Activated CD4-positive, alpha-beta T cell treated with anti-CD3 and anti-CD28 coated beads, Interleukin-2, amount 50 U/mL, for 24 hours (primary cell): ENCODE data around the gene SCO2.
"Not testable (repeated sequence)": the region's sequence is repeated elsewhere in the genome, so short reads cannot be mapped to it uniquely, and the experiment has no call there.

ENCODE experiments used
- DNase-seq, 2 donors: peaks; one replicate each; pipeline ENCODE4 v3.0.0-alpha.2; 2020; ENCODE audit warnings: low read depth in 1 of 2, low spot score in 1 of 2

Gene SCO2

GRCh38 chr22:50522208-50522805 lies 3.1 kb downstream of the SCO2 start:
- no peak for DNase-seq

GRCh38 chr22:50521710-50522109 lies 3.7 kb downstream of the SCO2 start:
- no peak for DNase-seq

GRCh38 chr22:50520826-50521453 lies 4.5 kb downstream of the SCO2 start:
- no peak for DNase-seq

GRCh38 chr22:50520184-50520583 lies 5.2 kb downstream of the SCO2 start:
- DNase-seq = not testable (repeated sequence)

GRCh38 chr22:50519151-50519550 lies 6.2 kb downstream of the SCO2 start:
- no peak for DNase-seq

DNA sequence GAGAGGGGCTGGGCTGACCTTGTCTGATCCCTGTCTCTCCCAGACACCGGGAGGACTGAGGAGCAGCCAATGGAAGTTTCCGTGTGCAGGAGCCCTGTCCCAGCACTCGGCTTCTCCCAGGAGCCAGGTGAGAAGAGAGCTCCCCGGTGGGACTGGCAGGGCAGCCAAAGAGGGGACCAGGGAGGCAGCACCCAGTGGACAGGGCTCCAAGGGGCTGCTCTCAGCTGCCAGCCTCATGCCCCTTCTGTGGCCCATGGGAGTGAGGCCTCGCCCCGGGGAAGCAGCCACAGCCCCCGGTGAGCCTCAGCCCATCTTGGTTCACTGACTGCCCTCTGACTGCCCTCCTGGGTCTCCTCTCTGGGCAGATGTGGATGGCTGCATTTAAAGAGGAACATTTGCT lies 6.8 kb downstream of the SCO2 start:
- DNase-seq = no peak

DNA sequence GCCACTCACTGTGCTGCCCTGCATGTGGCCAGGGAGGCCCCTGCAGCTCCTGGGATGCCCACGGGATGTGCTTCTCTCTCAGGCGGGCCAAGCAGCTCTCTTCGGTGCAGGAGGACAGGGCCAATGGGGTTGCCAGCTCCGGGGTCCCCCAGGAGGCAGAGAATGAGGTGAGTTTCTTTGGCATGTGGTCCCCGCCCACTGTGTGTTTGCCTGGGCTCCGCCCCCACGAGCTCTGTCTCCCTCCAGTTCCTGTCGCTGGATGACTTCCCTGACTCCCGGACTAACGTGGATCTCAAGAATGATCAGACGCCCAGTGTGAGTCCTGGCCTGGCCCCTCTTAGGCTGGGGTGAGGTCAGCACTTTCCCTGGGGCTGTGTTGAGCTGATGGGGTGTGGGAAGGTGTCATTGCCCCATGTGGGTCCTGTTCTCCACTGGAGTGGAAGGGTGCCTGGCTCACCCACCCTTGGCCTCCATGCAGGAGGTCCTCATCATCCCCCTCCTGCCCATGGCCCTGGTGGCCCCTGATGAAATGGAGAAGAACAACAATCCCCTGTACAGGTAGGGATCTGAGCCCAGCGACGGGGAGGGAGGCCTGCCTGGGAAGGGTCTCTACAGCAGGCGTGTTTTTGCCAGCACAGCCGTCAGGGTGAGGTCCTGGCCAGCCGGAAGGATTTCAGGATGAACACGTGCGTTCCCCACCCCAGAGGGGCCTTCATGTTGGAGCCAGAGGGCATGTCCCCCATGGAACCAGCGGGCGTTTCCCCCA lies 7.7 kb downstream of the SCO2 start:
- no peak for DNase-seq

DNA sequence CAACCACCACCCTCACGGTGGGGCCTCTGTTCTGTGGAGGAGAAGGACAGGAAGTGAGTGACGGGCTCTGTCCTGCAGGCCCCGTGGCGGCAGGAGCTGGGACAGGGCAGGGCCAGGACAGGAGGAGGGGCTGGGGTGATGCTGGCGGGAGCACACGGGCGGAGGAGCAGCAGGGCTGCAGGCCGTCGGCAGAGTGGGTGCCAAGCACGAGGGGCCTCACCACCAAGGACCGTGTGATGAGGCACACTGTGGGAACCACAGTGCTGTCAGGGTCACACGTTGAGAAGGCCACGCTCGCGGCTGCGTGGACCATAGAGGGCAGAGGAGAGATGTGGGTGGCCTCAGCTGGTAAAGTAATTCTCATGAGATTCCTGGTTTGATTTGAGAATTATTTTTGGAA lies 8.5 kb downstream of the SCO2 start:
- DNase-seq = no peak

DNA sequence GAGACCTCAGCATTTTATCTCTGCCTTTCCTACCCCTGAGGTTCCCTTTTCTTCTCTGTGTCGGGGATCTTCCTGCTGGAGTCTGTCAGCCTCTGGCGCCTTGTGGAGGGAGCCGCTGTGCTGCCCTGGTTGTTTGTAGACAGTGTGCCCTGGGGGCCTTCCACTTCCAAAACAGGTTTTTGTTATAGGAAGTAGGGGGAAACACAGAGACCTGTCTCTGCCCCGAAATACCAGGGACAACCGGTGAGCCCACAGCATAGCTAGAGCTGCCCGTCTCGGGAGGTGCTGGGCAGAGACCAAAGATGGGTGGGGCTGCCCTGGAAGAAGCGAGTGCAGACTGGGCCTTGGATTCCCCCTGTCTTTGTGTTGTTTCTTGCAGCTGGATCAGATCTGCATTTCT lies 9.3 kb downstream of the SCO2 start:
- DNase-seq = no peak

DNA sequence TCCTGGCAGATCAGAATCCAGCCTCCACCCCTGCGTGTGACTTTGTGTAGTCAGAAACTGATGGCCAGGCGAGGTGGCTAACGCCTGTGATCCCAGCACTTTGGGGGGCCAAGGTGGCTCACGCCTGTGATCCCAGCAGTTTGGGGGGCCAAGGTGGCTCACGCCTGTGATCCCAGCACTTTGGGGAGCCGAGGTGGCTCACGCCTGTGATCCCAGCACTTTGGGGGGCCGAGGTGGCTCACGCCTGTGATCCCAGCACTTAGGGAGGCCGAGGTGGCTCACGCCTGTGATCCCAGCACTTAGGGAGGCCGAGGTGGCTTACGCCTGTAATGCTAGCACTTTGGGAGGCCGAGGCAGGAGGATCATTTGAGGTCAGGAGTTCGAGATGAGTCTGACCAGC lies 12.2 kb downstream of the SCO2 start:
- no peak for DNase-seq

- no peak for DNase-seq
Measured at GRCh38 chr22:50508897-50509296, 16.5 kb downstream of the SCO2 start.

DNA sequence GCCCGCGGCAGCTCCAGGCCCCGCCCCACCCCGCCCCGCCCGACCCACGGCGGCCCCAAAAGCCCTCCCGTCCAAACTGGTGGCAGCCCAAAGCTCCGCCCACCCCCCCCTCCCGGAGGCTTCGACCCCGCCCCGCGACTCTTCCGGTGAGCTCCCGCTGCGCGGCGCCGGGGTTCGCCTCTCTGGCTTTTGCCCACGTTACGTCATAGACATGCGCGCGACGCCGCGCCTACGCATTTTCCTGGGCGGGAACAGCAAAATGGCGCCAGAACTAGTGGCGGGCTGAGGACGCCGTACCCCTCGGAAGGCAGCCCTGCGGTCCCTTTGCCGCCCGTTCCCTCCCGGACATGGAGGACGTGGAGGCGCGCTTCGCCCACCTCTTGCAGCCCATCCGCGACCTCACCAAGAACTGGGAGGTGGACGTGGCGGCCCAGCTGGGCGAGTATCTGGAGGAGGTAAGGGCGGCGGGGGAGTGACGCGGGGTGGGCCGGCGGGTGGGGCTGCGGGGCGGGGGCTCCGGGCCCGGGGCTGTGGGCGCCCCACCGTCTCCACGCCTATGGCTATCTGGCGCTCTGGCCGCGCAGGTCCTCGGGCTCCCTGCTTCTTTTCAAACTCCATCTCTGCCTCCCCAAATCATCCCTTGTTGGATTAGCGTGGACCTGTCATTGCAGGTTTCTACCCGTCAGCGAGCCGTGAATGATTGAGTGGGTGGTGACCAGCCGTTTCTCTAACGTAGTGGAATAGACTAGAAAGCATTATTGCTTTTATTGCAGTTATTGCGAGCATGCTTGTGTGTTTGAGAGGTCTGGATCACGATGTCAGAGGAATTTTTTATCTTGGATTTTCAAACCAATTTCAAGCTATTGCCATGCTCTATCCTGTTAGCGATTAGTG lies 17.2 kb downstream of the SCO2 start, which contains the start of gene NCAPH2:
TSS of gene NCAPH2 (plus strand) at position 234 of the 894 bp plus-strand sequence. CDS start at position 348, 114 bp downstream.
- DNase-seq = peak; percentile 96 to 98

DNA sequence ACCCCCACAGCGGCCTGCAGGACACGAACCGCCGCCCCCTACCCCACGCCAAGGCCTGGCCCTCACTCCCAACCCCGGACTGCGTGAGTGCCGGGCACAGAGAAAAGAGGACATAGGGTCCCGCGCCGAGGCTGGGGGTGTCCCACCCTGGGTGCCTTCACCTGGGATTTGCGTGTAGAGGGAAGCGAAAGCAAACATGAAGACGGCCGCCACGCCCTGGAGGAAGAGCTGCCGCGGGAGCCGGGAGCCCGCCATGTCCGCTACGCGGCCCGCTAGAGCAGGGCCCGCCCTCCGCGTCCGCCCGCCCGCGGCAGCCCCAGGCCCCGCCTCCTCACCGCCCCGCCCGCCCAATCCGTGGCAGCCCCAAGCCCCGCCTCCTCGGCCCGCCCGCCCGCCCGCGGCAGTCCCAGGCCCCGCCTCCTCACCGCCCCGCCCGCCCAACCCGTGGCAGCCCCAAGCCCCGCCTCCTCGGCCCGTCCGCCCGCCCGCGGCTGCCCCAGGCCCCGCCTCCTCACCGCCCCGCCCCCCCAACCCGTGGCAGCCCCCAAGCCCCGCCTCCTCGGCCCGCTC lies 17.9 kb downstream of the SCO2 start, which contains the start of gene LMF2:
TSS of gene LMF2 (minus strand) at position 282 of the 570 bp plus-strand sequence. CDS start at position 255, 27 bp downstream.
- peak; percentile 87 to 91 for DNase-seq

DNA sequence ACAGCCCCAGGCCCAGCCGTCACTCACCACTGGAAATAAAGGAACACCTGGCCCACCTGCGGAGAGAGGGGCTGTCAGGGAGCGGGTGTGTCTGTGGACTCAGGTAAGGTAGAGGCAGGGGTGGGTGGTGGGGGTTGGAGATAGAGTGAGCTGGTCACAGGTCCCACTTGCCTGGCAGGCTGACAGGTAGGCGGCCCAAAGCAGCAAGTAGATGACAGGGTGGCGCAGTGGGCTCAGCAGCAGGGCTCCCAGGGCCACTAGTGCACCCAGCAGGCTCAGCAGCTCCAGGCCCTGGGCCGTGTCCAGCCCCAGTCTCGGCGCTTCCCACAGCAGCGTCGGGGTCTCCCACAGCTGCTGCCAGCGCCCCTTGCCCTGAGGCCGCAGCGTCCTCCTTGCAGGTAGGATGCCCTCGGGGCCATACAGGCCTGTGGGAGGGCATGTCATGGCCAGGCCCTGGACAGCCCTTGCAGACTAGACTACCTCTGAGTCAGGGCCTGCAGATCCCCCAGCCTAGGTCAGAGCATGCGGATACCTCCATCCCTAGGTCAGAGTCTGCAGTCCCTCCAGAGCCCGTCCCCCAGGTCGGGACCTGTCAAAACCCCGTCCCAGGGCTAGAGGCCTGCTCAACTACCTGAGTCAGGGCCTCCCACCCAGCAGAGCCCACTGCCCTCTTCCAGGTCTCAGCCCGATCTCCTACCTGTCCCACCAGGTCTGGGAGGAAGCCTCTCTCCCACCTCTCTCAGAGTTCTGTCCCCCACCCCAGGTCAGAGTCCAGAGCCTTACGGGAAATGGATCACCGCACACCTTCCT lies 18.6 kb downstream of the SCO2 start:
- DNase-seq = no peak

DNA sequence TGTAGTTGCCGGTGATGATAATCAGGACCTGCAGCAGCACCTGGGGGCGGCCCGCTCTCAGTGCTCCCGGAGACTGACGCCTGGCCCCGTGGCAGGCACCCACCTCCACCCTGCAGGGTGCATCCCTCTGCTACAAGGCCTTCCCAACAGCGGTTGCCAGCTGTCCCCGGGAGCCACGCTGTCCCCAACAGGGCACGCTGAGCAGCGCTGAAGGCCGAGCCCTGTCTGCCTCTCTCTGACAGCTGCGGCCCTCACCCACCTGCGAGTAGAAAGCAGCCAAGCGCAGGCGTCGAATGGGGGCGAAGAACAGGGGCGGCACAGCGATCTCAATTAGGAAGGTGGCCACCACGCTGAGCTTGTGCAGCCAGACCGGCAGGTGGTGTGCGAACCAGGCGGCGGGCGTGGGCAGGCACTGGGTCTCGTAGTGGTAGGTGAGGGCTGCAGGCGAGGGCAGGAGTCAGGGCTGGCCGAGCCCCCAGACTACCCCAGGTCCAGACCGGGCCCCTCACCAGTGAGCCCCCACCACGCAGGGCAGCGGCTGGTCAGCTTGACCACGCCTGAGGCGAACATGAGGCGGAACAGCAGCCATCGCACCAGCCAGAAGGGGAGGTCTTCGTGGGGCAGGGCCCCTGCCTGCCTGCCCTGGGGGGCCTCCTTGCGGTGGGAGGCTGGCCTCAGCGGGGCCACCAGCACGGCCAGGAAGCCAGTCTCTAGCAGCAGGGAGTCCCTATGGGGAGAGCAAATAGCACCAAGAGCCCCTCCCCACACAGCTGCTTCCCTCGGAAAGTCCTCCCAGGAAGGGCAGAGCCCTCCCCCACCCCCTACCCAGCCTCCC lies 19.4 kb downstream of the SCO2 start:
- no peak for DNase-seq

DNA sequence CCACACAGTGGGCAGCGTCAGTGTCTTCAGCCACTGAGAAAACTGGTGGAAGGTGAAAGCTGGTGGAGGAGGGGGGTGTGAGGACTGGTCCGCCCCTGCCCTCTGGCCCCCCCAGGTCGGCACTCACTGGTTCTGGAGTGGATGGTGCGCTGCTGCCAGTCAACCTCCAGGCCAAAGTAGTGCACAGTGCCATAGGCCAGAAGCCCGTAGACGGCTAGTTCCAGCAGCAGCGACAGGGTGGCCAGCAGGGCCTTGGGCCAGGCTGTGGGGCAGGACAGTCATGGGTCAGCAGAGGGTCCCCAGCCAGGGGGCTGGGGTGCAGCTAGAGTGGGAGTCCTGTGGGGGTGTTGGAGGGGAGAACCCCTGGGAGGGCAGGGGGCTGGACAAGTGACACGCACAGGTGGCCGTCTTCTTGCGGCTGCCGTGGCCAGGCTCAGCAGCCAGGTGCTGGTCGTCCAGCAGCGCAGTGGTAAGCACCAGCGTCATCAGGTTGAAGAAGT lies 20.1 kb downstream of the SCO2 start:
- no peak for DNase-seq

- DNase-seq = no peak
Measured at GRCh38 chr22:50504369-50505211, 20.8 kb downstream of the SCO2 start.
